Keratinocyte (primary cell): ENCODE measurements around the gene ERMARD.

Experiments
- CTCF ChIP-seq, 3 experiments: IDR thresholded peaks in 1 of 3; conservative IDR thresholded peaks in 1 of 3; optimal IDR thresholded peaks in 1 of 3; 2 replicates in 2 of 3; 3 replicates in 1 of 3; pipeline versions ENCODE3 to v1.5.1; 2011; ENCODE audit warnings: low read length in 3 of 3, mild to moderate bottlenecking in 3 of 3, moderate library complexity in 2 of 3, control low read depth in 1 of 3, inconsistent platforms in 1 of 3; ENCODE audit not compliant: insufficient read depth in 2 of 3; ENCODE audit errors: extremely low read depth in 1 of 3
- EZH2 ChIP-seq: IDR thresholded peaks from one replicate; pipeline ENCODE4 v1.6.1; 2012; ENCODE audit warnings: inconsistent platforms, mild to moderate bottlenecking, low read length, moderate library complexity

GRCh38 chr6:169774347-169774746, 22.9 kb downstream of the ERMARD start:
- TF ChIP-seq CTCF (optimal IDR thresholded peaks at IDR 0.05 in 1 of 3, IDR thresholded peaks at IDR 0.05 in 1 of 3, conservative IDR thresholded peaks at IDR 0.05 in 1 of 3; ENCODE audit: extremely low read depth in 1 of 3, insufficient read depth in 2 of 3, low read length in 3 of 3), result no peak
- no peak for TF ChIP-seq EZH2
